Upper lobe of left lung (tissue), 6 donors: ENCODE data around the gene AFF1. TPM values are rescaled to one million over a fixed set of nuclear protein-coding genes. Genes with fewer than 3 reads are reported as not detected.

Experiments used
- ATAC-seq, 2 donors: fragments of 200-7000 bp; cut with Tn5 transposase; one replicate each; pipeline ENCODE4 v1.9.1; 2022; ENCODE audit warnings: mild to moderate bottlenecking in 2 of 2, moderate library complexity in 2 of 2; ENCODE audit not compliant: low FRiP score in 2 of 2
- DNase-seq, 2 donors: peaks; one replicate each; pipeline ENCODE4 v3.0.0-alpha.2; 2019 to 2020
- H3K27ac ChIP-seq, 4 donors: fragments of 200-600 bp; sonication (generic); one replicate each; pipeline ENCODE4 v1.5.1; 2016 to 2019
- H3K27me3 ChIP-seq, 4 donors: fragments of 200-600 bp; sonication (generic); one replicate each; pipeline ENCODE4 v1.5.1; 2017 to 2019
- H3K36me3 ChIP-seq, 4 donors: fragments of 200-600 bp; sonication (generic); one replicate each; pipeline ENCODE4 v1.5.1; 2016 to 2019
- H3K4me1 ChIP-seq, 4 donors: fragments of 200-600 bp; sonication (generic); one replicate each; pipeline ENCODE4 v1.5.1; 2018 to 2019
- H3K4me3 ChIP-seq, 4 donors: fragments of 200-600 bp; sonication (generic); one replicate each; pipeline ENCODE4 v1.5.1; 2017 to 2019; ENCODE audit warnings: mild to moderate bottlenecking in 2 of 4, moderate library complexity in 1 of 4
- H3K9me3 ChIP-seq, 4 donors: fragments of 200-600 bp; sonication (generic); one replicate each; pipeline ENCODE4 v1.5.1; 2018 to 2019
- CTCF ChIP-seq, 6 experiments: fragments of 450-650 bp in 4 of 6; fragments of 200-600 bp in 2 of 6; sonication (generic) in 2 of 6; IDR thresholded peaks; one replicate each; pipeline ENCODE4 v1.5.1; 2016 to 2019; ENCODE audit warnings: antibody characterized with exemption in 6 of 6
- EP300 ChIP-seq, 4 donors: sonication (generic); formaldehyde crosslinking; IDR thresholded peaks; one replicate each; pipeline ENCODE4 v1.5.1; 2017; ENCODE audit warnings: antibody characterized with exemption in 4 of 4, control low read depth in 2 of 4
- POLR2A ChIP-seq, 4 donors: fragments of 450-650 bp; IDR thresholded peaks; one replicate each; pipeline ENCODE4 v1.5.1; 2016 to 2017; ENCODE audit warnings: antibody characterized with exemption in 4 of 4, mild to moderate bottlenecking in 2 of 4
- POLR2AphosphoS5 ChIP-seq, 2 donors: sonication (generic); formaldehyde crosslinking; IDR thresholded peaks; one replicate each; pipeline ENCODE4 v1.5.1; 2017; ENCODE audit warnings: antibody characterized with exemption in 2 of 2
- WGBS, 2 donors: methylation state at CpG; one replicate each; pipeline ENCODE4 v1.1.5; 2017 to 2018; 5-methylcytosine and 5-hydroxymethylcytosine counted together
- total RNA-seq, 6 donors: library from RNA; depleted of rRNA in 4 of 6; stranded (reverse); fragments of >200 nt in 4 of 6; gene quantifications; one replicate each; pipeline versions ENCODE4 v1.1.0 to v1.2.1, GENCODE V29; 2016 to 2021
- donor health status: DM: no; HTN: no; CAD: no; lungs with moderate emphysema.
- donor health status: DM: no; HTN: yes; CAD: no; lungs with severe emphysema.

The AFF1 gene
- total RNA-seq, 6 donors from 2014 or later, result 45.5 to 124 (median 83.9) TPM

DNA sequence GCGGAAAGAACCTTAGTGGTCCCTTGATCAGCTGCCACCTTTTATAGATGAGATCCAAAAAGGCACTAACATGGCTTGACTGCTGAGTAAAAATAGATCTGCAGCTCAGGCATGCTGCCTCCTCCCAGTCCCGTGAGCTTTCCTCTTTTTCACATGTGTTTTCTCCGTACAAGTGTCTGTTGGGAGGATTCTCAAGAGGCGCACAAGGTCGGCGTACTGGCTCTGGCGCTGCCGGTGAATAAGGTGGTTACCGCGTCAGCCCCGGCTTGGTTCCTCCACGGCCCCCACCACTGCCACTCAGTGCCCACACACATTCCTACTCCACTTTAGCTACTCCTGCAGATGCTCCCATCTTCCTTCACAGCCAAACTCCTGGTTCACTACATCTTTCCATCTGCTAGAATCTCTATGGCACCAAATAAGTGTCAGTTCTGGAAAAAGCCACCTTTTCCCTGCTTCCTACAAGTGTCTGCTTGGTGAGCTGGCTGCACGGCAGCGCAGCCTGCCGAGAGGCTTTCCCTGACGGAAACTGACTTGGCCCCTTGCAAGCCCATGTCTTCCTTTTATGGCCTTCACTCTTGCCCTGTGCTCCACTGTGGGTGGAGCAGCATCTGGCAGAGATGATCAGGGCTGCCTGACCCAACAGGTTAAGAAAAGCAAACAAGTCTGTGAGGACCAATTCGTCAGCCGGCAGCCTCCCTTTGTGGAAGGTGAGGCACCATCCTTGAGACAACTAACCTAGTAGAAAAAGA, 185.8 kb downstream of the AFF1 start:
- H3K27me3 ChIP-seq, result no peaks in the 10 kb centered on the region
- H3K4me1 ChIP-seq, result peaks cover 14 to 60% (median 34%) of the 10 kb centered on the region in 4 donors
- no peaks in the 10 kb centered on the region for H3K9me3 ChIP-seq
- no peak overlapping the region for H3K4me3 ChIP-seq
- no peak for TF ChIP-seq EP300 (IDR thresholded peaks at IDR 0.05)
- peak in 1 of 4 donors; percentile 22 for TF ChIP-seq POLR2A (IDR thresholded peaks at IDR 0.05)
- ATAC-seq (peak in 1 of 2 donors; percentile 76), DNase-seq (peak; percentile 33 to 79)
- peaks cover 7 to 69% (median 21%) of the 10 kb centered on the region in 4 donors for H3K36me3 ChIP-seq
- peak overlapping the region in 3 of 4 donors; percentile 9 to 52 (median 27) for H3K27ac ChIP-seq
- 66 to 80% methylated on average over 18 of the region's 18 CpGs for WGBS, 2 donors

- ATAC-seq, result peak in 1 of 2 donors; percentile 28
- TF ChIP-seq EP300 (IDR thresholded peaks at IDR 0.05) (no peak), CTCF (IDR thresholded peaks at IDR 0.05) (no peak), POLR2AphosphoS5 (IDR thresholded peaks at IDR 0.05) (no peak), POLR2A (IDR thresholded peaks at IDR 0.05) (no peak)
- peak overlapping the region in 2 of 4 donors; percentile 27 to 52 for H3K27ac ChIP-seq
- no peak for DNase-seq
- no peak overlapping the region for H3K4me3 ChIP-seq
- 69 to 72% methylated on average over 4 of the region's 4 CpGs for WGBS, 2 donors
- H3K4me1 ChIP-seq, result peaks cover 14 to 55% (median 30%) of the 10 kb centered on the region in 4 donors
- H3K36me3 ChIP-seq, result peaks cover 9 to 69% (median 26%) of the 10 kb centered on the region in 4 donors
- H3K9me3 ChIP-seq, result no peaks in the 10 kb centered on the region
- H3K27me3 ChIP-seq, result no peaks in the 10 kb centered on the region
Observed at GRCh38 chr4:87121341-87122065, 186.7 kb downstream of the AFF1 start.

- H3K27me3 ChIP-seq, result no peaks in the 10 kb centered on the region
- H3K36me3 ChIP-seq, result peaks cover 9 to 70% (median 27%) of the 10 kb centered on the region in 4 donors
- ATAC-seq (peak; percentile 41 to 49), DNase-seq (peak in 1 of 2 donors; percentile 73)
- H3K4me1 ChIP-seq, result peaks cover 14 to 49% (median 27%) of the 10 kb centered on the region in 4 donors
- no peaks in the 10 kb centered on the region for H3K9me3 ChIP-seq
- peak overlapping the region in 2 of 4 donors; percentile 27 to 39 for H3K27ac ChIP-seq
- TF ChIP-seq EP300 (IDR thresholded peaks at IDR 0.05) (no peak), POLR2AphosphoS5 (IDR thresholded peaks at IDR 0.05) (peak in 1 of 2 donors; percentile 18), CTCF (IDR thresholded peaks at IDR 0.05) (no peak)
- no peak overlapping the region for H3K4me3 ChIP-seq
- WGBS, 2 donors, result 40 to 61% methylated on average over 4 of the region's 4 CpGs
Observed at GRCh38 chr4:87122252-87122651, 187.4 kb downstream of the AFF1 start.

DNA sequence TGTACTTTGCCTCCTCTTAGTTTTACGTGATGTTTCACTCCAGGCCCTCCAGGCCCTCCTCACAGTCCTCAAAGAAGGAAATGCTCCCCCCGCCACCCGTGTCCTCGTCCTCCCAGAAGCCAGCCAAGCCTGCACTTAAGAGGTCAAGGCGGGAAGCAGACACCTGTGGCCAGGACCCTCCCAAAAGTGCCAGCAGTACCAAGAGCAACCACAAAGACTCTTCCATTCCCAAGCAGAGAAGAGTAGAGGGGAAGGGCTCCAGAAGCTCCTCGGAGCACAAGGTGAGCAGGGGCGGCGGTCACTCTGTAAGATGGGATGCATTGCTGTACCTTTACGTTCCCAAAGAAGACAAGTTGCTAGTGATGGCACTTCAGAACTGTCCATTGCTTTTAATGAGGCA, 191.2 kb downstream of the AFF1 start:
- Histone ChIP-seq H3K36me3 (peaks cover 17 to 76% (median 37%) of the 10 kb centered on the region in 4 donors), H3K4me3 (no peak overlapping the region), H3K4me1 (peaks cover 9 to 25% (median 14%) of the 10 kb centered on the region in 4 donors), H3K27me3 (no peaks in the 10 kb centered on the region), H3K9me3 (no peaks in the 10 kb centered on the region), H3K27ac (no peak overlapping the region)
- TF ChIP-seq EP300 (IDR thresholded peaks at IDR 0.05) (no peak), POLR2A (IDR thresholded peaks at IDR 0.05) (no peak), CTCF (IDR thresholded peaks at IDR 0.05) (no peak), POLR2AphosphoS5 (IDR thresholded peaks at IDR 0.05) (no peak)
- WGBS, 2 donors, result 88 to 96% methylated on average over 9 of the region's 9 CpGs
- ATAC-seq (no peak), DNase-seq (peak in 1 of 2 donors; percentile 5)

DNA sequence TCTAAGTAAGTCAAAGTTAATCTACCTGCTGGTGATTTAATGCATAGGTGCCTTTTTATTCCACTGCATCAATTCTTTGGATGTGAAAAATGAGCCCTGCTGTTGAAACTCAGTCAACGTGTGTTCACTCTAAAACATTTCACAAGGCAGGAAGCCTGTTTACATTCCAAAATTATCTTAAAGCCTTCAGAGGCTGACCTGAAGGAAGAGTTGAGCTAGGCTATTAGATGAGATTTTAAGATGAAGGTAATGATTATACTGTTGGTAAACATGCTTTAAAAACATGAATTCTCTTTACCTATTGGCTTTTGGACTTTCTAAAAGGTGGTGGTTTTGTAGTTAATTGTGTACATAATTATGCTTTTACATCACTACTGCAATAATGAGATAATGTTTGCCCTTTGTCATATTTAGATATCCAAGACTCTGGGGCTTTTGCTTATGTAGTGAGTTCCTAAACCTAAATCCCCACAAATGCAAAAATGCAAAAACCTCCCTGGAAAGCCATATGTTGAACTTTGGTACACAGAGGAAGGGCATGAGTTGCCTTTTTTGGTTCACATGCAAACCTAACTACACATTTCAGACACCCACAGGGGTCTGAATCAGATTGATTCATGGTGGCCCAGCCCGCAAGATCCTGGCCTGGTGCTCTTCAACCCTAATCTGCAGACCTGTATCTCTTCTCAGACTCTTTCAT, 193.3 kb downstream of the AFF1 start:
- Histone ChIP-seq H3K27me3 (no peaks in the 10 kb centered on the region), H3K9me3 (no peaks in the 10 kb centered on the region), H3K27ac (no peak overlapping the region), H3K4me3 (no peak overlapping the region), H3K4me1 (peaks cover 0 to 9% (median 0%) of the 10 kb centered on the region in 4 donors), H3K36me3 (peaks cover 30 to 94% (median 47%) of the 10 kb centered on the region in 4 donors)
- DNase-seq (no peak), ATAC-seq (no peak)
- no peak for TF ChIP-seq CTCF (IDR thresholded peaks at IDR 0.05)
- TF ChIP-seq POLR2AphosphoS5 (IDR thresholded peaks at IDR 0.05), result no peak
- TF ChIP-seq EP300 (IDR thresholded peaks at IDR 0.05), result no peak
- no peak for TF ChIP-seq POLR2A (IDR thresholded peaks at IDR 0.05)
- 78 to 83% methylated on average over 2 of the region's 2 CpGs for WGBS, 2 donors
